GM19351 (cell line): ENCODE results near the gene SLAMF9.
A peak's percentile ranks its signal among the peaks of the same experiment; 100 is the strongest.

Source experiments
- ATAC-seq: cut with Tn5 transposase; IDR thresholded peaks from one replicate; pipeline ENCODE4 v1.9.1; 2021; ENCODE audit warnings: mild to moderate bottlenecking, moderate library complexity; ENCODE audit not compliant: unreplicated experiment

SLAMF9 gene

DNA sequence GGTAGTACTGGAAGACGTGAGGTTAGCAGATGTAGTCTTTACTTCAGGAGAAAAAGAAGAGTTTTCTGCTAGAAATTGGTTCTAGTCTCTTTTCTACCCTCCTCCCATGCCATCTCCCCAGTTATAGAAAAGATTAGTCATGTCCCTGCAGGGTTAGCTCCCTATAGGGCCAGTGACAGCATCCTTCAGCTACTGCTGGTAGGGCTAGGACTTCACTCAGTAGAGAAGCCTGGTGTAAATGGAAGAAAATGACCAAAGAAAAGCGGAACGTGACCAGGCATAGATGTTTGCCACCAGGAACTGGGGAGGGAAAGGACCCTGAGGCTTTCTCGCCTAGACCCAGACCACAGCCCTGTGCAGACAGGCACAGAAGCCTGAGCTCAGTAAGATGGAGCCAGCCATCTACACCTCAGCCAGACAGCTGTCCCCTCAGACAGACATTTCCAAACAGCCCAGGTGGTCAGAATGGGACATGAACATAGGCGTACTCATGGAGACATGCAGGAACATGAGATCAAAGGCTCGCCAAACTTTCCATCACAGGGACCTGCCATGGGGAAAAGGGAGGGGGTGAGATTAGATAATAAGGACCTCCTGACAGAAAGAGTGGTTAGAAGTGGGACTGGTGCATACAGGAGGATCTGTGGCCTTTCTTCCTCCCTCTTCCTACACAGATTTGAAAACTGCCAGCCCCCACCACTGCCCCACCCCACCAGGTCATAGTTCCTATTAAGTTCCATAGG lies 23.5 kb upstream of the SLAMF9 start:
- no peak for ATAC-seq

DNA sequence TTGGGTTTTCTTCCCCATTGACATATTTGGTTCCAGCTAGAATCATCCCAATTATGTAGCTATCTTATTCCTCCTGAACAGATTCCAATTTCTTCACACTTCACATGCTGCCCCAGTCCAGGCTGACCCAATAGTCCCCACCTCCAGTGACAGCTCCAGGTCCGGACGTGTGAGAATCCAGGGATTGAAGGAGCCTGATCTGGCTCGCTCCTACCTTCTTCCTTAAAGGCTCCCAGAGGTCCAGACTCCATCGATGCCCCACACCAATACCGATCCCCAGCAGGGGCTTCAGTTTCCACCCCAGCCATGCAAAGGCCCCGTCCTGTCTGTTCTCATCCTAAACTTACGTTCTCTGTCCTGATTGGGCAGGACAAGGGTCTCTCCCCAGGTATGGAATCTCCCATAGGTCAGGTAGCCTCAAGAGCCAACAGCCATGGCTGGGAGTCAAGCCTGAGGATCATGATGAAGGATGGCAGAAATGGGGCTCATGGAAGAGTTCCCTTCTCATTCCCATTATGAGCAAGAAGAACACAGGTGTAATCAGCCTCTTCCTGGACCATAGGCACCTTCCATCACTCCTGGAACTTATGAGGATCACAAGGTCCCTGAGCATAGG lies 20.4 kb upstream of the SLAMF9 start:
- no peak for ATAC-seq

DNA sequence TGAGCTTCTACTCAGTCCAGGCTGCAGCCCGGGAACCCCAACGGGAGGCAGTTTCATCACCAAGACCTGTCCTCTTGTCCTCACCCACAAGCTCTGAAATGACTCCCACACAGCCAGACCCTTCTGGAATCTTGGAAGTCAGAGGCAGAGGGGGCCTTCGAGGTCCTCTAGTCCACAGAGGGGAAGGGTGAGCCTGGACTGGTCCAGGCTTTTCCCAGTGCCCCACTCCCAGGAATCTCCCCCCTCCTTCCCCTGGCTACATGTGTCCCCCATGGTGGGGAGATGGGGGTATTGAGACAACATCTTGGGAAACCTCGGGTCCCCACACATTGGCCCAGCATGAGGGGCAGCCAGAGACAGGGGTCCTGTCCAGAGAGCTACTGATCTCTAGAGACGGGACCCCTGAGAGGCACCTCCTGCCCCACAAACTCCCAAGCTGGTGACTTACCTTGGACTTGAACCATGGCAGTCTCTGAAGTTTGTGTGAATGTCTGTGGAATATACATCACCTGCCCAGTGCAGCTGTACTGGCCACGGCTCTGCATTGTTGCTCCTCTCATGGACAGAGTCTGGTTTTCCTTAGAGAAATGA lies 19.4 kb upstream of the SLAMF9 start:
- no peak for ATAC-seq

DNA sequence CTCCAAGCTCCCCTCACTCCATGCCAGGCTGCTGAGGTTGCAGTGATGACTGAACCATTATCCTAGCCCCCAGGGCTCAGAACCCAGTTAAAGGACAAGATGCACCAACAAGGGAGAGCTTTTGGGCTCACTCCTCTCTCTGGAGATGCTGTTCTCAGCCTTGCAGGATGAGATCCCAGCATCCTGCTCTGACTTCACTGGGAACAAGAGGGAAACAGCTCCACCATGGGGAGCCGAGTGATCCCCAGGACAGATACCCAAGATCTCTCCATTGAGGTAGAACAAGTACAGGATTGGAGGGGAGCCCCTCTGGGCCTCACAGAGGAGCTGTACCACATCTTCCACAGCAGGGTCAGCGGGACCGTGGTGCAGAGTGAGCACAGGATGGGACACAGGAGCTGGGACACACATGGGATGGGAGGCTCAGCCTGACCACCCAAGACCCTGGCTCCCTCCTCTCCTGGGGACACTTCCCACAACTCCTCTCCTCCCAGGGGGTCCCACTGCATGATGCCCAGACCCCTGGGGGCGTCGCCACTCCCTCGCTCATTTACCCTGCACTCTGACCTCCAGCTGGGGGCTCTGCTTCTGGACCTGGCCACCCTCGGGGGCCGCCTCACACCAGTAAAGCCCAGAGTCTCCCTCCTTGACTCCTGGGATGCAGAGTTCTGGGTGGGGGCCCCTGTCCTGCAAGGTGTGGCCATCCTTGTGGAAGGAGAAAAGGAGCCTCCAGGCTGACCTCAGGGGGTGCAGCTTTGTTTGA lies 18.6 kb upstream of the SLAMF9 start:
- ATAC-seq = no peak

DNA sequence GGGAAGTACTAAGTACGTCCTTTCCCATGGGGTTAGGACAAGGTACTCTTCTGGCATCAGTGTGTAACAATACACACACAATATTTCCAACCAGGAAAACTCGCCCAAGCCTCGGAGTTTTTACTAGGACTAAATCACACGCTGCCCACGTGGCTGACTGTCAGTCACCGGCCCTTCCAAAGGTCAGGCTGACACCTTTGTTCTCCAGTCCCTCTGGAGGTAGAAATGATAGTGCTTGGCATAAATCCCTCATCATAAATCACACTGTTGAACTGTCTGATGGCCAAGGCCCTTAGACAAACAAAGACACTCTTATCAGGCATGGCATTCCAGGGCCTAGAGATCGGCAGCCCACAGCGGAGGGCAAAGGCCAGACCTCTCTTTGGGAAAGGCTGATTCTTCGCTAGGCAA lies 16.9 kb upstream of the SLAMF9 start:
- ATAC-seq = no peak

DNA sequence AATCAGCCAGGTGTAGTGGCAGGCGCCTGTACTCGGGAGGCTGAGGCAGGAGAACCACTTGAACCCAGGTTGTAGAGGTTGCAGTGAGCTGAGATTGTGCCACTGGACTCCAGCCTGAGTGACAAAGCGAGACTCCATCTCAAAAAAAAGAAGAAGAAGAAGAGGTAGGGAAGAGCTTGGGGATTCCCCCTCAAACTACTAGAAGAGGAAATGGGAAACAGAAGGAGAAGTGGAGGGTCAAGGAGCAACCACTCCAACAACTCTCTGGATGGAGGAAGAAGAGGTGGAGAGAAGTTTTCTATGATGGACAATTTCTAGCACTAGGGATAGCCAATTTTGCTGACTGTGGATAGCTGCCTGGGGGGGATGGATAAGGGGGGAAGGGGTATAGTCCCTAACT lies 14.9 kb upstream of the SLAMF9 start:
- ATAC-seq = no peak

DNA sequence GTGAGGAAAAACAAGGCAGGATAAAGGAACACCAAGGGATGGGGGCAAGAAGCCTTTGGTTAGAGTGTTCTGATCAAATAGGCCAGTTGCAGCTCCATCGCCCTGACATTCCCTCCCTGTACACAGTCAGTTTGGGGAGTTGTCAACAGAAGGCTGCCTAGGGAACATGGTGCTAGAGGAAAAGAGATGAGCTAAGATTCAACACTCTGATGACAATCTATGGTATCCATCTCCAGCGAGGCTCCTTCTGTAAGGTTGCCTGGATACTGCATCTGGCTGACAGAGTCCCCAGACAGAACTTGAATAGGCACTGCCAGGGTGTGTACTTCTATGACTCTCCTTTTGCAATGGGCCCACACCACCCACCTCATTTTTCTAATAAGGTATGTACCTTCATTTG lies 11.2 kb upstream of the SLAMF9 start:
- ATAC-seq = no peak

DNA sequence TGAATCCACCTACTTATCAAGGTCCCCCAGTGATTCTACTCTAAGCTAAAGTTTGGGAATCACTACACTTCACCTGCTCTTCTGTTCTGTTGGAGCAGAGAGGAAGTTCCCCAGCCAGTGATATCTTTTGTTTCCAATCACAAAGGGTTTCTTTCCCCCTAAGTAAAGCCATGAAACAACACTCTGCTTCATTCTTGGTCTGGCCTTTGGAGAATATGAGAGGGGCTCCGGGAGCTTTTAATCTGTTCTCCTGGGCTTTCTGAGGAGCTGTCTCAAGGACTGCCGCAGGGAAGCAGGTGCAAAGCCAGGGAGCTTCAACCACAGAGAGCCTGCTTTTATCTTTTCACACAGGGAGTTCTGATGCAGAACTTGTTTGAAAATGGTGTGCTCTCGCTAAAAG lies 10.1 kb upstream of the SLAMF9 start:
- no peak for ATAC-seq

DNA sequence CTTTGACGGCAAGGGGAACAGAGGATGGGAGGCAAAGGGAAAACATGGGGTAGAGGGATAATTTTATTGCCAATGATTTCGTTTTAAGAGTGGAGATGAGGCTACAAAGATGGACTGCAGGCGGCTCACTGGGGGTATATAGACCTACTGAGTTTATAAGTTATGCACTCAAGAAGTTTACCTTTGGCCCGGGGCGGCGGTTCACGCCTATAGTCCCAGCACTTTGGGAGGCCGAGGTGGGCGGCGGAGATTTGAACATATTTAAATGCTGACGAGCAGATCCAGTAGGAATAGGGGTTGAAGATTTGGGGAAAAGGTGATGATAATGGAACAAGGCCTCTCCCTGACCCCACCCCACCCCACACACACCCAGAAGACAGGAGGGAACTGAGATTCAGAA lies 8.1 kb upstream of the SLAMF9 start:
- ATAC-seq = no peak

DNA sequence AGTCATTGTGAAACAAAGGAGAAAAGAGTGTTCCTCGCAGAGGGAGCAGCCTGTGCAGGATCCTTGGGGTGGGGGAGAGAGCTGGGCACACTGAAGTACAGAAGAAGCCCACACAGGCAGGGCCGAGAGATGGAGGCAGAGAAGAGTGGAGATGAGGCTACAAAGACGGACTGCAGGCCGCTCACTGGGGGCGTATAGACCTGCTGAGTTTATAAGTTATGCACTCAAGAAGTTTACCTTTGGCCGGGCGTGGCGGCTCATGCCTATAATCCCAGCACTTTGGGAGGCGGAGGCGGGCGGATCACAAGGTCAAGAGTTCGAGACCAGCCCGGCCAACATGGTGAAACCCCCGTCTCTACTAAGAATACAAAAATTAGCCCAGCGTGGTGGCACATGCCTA lies 7.6 kb upstream of the SLAMF9 start:
- ATAC-seq = no peak

DNA sequence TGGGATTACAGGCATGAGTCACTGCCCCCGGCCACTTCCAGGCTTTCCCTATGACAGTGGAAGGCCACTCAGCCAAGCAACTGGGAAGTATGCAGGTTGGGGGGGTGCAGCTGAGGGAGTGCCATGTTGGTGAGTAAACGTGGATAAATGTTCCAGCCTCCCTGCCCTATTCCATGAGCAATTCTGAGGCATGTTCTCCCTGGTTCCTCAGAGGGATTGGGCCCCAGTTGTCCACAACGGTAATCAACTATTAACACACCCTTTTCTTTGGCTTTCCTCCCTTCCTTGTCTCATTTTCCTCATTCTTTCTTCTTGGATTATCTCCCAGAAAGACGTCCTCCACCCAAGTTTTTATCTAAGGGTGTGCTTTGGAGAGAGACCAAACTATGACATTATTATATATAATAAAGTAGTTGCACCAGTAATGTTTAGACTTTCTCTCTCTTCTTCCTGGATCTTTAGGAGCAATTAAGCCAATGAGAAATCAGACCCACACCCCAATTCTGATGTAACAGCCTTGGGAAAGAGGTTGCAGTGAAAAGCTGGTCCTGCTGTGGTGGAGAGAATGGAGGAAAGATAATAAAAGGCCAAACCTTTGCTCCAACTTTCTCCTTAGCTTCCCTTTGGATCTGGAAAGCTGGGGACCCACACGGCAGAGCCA lies 6.8 kb upstream of the SLAMF9 start:
- ATAC-seq = no peak

DNA sequence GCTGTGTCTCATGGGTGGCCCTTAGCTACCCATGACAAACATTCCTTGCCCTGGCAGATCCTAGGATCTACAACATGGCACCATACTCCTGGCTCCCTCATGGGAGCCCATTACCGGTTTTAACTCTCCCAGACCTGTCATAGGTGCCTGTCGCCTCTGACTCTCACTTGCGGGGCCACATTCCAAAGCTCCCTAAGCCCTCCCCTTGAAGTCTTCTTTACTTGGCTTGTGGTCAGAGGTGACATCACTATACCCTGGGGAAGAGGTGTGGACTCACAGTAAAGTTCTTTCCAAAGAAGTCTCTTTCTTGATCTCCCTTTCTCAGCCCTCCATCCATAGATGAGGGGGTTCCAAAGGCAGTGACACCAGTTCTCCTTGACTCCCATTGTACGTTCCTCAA lies 5.4 kb upstream of the SLAMF9 start:
- no peak for ATAC-seq

DNA sequence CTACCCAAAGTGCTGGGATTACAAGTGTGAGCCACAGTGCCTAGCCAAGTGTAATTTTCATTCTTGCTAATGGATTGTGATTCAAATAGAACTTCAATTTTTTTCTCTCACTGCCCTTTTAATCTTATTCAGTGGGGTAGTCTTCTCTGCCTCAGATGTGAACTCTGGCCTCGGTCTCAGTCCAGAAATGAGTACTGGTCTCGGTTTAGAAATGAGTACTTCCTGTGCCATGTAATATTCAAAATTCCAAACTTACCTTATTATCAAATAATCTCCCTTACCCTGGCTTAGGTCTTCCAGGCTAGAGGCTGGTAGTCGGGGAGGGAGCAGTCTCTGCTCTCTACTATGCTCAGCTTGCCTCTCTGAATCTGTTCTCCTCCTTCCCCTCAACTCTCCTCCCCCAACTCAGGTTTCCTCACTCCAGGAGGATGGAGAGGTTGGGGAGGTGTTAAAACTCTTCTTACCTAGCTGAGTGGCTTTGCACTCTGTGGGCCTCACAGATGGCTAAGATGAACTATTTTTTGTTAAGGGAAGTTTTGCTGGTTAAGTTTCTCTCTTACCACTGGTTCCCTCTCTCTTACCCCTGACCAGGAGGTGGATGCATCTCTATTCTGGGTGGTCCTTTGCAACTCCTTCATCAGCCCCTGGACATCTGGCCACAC lies 4.8 kb upstream of the SLAMF9 start:
- ATAC-seq = peak; percentile 69

DNA sequence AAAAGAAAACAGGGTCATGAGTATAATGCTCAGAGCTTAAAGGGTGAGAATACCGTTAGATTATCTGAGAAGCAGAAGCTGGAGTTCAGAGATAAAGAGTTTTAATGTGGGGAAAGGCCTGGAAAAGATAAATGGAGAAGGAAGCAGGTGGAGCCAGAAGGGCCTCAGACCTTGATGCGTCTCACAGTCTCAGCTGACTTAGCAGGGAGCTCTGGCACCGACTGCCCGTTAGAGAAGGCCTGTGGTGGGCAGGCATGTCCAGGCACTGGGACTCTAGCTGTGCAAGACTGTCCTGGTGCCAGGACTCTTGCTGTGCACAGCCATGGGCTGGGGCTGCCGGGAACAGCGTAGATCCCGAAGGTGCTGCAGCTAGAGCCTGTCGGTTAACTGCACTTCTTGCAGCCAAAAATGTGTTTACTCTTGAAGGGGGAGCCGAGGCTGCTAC lies 3.8 kb upstream of the SLAMF9 start:
- ATAC-seq = no peak

DNA sequence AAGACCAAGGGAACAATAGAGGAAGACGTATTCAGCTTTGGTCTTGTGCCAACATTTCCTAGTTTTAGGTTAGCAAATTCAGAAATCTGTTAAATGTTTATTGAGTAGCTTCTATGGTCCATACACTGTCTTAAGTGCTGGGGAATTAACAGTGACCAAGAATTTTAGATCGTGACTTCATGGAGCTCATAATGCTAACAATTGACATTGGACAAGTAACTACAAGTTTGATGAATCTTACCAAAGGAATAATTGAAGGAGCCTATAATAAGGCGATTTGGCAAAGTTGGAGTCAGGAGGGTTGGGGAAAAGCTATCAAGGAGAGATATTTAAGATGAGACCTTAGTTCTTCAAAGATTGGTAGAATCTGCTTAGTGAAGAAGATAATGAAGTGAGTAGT lies 1.4 kb upstream of the SLAMF9 start:
- ATAC-seq = no peak

DNA sequence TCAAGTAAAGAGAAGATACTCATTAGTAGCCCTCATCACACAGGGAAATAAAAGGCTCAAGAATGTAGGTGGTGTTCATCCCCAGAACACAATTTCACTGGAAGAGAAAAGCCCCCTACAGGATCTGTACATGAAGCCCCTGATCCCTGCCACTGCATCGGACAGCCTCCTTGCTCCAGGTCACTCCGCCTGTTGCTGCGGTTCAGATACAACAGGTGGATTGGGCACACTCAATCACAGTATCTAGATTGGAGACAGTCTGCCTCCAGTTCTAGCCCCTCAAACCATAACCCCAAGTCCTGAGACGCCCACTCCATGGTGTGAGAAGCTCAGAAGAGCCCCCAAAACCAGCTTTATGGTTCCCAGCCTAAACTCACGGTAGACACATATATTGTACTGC lies 1.1 kb downstream of the SLAMF9 start:
- ATAC-seq = no peak

DNA sequence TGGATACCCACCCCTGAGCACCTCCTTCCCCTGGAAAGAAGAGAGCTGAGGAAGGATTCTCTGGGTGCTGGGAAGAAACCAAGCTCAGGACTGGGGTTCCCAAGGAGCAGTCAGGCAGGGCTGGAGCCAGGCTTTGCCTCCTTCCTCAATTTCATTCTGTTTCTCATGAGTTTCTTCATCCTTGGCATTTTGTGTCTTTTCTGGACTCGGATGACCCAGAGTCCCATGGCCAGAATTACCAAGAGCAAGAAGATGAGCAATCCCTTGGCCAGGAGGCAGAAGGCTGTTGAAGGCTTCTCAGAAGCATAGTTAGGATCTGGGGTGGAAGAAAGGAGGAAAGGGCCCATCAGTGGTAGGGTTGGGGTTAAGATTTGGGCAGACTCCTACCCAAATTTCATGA lies 2.5 kb downstream of the SLAMF9 start:
- ATAC-seq = no peak

DNA sequence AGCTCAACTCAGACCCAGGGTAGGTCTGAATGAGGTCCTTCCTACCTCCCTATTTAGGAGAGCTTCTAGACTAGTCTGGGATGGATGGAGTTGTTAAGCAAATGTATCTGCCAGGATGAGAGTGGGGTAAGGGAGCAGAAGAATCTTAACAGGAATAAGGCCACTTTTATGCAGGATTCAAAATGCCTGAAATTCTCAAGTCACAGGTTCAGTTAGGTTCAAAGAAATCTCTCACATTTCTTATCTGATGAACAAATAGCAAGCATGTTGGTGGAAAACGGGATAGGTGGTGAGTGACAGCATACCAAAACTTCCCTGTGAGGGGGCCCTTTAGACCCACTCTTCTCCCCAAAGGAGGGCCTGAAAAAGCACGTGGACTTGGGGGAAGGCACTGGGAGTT lies 3.0 kb downstream of the SLAMF9 start:
- no peak for ATAC-seq

DNA sequence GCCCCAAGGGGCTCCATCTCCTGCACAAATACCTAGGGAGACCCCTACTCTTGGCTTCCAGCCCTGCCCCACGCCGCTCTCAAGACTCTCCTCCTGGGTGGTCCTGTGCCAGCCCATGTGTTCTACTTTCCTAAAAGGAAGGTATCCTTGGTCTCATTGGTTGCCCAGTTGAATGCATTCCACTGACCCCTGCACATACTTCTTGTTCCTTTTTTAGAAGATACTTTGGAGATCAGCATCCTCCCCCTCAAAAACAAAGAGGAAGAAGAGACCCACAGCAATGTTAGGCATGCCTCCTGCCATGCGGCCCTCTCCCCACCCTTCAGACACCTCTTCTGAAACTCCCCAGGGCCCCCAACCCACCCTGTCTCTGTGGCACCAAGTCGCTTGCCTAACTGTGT lies 4.1 kb downstream of the SLAMF9 start:
- no peak for ATAC-seq

DNA sequence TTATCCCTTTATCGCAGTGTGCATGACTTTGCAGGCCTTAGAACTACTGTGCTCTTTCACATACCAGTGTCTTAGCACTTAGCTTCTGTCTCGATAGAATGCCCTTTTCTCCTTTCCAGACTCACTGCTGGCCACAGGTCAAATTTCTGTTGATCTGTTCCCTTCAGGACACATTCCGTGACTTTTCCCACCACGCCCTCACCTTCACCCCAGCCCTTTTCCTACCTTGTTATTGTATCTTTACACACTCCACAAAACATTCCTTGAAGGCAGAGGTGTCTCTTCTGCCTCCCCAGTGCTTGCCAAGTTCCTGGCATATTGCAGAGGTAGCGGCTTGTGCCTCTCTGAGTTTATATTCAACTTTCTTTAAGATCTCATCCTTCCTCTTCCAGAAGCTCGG lies 4.9 kb downstream of the SLAMF9 start:
- ATAC-seq = no peak

DNA sequence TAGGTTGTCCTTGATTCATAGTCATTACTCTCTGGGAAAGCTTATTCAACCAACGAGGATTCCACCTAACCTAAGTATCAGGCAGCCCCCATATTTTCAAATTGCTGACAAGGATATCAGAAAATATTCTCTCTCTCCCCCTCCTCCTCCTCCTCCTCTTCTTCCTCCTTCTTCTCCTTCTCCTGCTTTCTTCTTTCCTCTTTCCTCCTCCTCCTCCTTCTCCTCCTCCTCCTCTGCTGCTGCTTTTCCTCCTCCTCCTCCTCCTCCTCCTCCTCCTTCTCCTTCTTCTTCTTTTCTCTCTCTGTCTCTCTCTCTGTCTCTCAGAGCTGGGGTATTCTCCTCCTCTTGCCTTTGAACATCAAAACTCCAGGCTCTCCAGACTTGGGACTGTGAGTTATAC lies 6.1 kb downstream of the SLAMF9 start:
- ATAC-seq = no peak
